AG04450 (cell line): ENCODE results near the gene HRH3. TPM values are rescaled to one million over a fixed set of nuclear protein-coding genes. Genes with fewer than 3 reads are reported as not detected.

Experiments
- CTCF ChIA-PET: fragments of 300-600, 350-600 bp; formaldehyde crosslinking; extraction: SDS; loops from one replicate; lab custom pipeline; 2022; ENCODE audit warnings: antibody characterized with exemption, inconsistent platforms; lab: Charles Lee
- POLR2A ChIA-PET: fragments of 350-600 bp; formaldehyde crosslinking; extraction: SDS; loops from one replicate; lab custom pipeline; 2021; ENCODE audit warnings: antibody characterized with exemption, inconsistent platforms; lab: Yijun Ruan, JAX
- DNase-seq: peaks from one replicate; pipeline ENCODE4 v3.0.0-alpha.2; 2011; ENCODE audit warnings: low read depth, low spot score
- H3K27ac ChIP-seq: one replicate; pipeline ENCODE4 v1.5.1; 2012; ENCODE audit warnings: low read depth, low read length, control low read depth
- H3K27me3 ChIP-seq: one replicate; pipeline ENCODE4 v1.6.0; 2012; ENCODE audit warnings: low read length; ENCODE audit not compliant: control insufficient read depth, insufficient read depth
- H3K4me3 ChIP-seq: 2 replicates; pipeline ENCODE4 v1.5.1; 2011; ENCODE audit warnings: mild to moderate bottlenecking, low read depth, low read length, control low read depth
- H3K9me3 ChIP-seq: 2 replicates; pipeline ENCODE4 v1.5.1; 2012; ENCODE audit warnings: low read length; ENCODE audit not compliant: control insufficient read depth, insufficient read depth
- polyA plus RNA-seq: library from polyadenylated mRNA; depleted of rRNA; stranded (reverse); fragments of >200 nt; gene quantifications from 2 replicates; pipeline ENCODE4 v1.2.3, GENCODE V29; 2011
- TF ChIP-seq, protein P1 (sequence below): IDR thresholded peaks from 2 replicates; pipeline ENCODE4 v1.5.1; 2011; ENCODE audit warnings: low read depth, low read length, control low read depth, inconsistent platforms

Gene HRH3
- polyA plus RNA-seq, 1 experiment = not detected

DNA sequence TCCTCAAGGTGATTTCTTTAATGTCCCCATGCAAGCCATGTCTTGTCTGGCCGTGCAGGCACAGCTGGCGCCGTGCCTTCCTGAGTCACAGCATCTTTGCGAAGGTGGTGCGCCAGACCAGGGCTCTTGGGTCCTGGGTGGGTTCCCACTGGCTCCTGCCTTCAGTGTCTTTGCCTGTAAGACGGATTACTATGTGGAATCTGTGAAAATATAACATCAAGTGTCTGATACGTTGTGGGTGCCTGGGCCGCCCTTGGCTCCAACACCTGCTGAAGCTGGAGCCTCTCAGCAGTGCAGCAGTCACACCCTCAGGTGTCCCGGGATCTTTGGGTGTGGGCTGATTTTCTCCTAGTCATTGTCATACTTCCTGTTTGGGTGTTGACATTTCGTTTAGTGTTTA, 21.4 kb upstream of the HRH3 start:
- H3K27ac ChIP-seq = no peak overlapping the region
- TF ChIP-seq, protein P1, sequence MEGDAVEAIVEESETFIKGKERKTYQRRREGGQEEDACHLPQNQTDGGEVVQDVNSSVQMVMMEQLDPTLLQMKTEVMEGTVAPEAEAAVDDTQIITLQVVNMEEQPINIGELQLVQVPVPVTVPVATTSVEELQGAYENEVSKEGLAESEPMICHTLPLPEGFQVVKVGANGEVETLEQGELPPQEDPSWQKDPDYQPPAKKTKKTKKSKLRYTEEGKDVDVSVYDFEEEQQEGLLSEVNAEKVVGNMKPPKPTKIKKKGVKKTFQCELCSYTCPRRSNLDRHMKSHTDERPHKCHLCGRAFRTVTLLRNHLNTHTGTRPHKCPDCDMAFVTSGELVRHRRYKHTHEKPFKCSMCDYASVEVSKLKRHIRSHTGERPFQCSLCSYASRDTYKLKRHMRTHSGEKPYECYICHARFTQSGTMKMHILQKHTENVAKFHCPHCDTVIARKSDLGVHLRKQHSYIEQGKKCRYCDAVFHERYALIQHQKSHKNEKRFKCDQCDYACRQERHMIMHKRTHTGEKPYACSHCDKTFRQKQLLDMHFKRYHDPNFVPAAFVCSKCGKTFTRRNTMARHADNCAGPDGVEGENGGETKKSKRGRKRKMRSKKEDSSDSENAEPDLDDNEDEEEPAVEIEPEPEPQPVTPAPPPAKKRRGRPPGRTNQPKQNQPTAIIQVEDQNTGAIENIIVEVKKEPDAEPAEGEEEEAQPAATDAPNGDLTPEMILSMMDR = no peak
- ChIA-PET CTCF (no interaction called here), POLR2A (no interaction called here)
- no peak overlapping the region for H3K4me3 ChIP-seq
- no peaks in the 10 kb centered on the region for H3K27me3 ChIP-seq
- no peak for DNase-seq
- no peaks in the 10 kb centered on the region; the same call in 1 of the 2 replicates for H3K9me3 ChIP-seq

DNA sequence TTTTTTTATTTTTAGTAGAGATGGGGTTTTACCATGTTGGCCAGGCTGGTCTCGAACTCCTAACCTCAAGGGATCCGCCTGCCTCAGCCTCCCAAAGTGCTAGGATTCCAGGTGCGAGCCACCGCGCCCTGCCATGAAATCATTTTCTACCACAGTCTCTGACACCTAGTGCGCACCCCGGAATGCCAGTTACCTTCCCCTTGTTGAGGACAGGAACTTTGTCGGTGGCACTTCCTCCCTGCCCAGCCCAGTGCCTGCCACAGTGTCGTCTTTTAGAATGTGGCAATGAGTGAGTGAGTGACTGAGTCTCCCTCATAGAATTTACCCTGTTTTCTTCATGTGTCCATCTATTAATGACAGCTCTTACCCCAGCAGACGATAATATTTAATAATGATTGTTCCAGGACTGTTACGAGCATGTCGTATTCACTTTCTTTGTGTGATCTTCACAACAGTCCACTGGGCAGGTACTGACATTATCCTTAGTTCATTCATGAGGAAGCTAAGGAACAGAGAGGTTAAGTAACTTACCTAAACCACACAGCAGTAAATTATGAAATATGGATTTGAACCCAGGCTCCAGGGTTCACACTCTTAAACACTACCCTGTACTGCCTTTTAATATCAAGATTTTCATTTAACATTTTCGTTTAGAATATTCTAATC, 20.1 kb upstream of the HRH3 start:
- H3K9me3 ChIP-seq = no peaks in the 10 kb centered on the region; the same call in 1 of the 2 replicates
- DNase-seq = no peak
- H3K4me3 ChIP-seq = 0 out of 2 replicates have a peak overlapping the region, but pooled peaks have one; percentile 10
- TF ChIP-seq, protein P1 = no peak
- ChIA-PET POLR2A (interaction anchor here (0.6 kb wide), 1 partner anchor 46 kb away, joined by 5 read pairs; no protein-coding TSS in a partner anchor), CTCF (no interaction called here)
- H3K27me3 ChIP-seq = no peaks in the 10 kb centered on the region
- no peak overlapping the region for H3K27ac ChIP-seq

DNA sequence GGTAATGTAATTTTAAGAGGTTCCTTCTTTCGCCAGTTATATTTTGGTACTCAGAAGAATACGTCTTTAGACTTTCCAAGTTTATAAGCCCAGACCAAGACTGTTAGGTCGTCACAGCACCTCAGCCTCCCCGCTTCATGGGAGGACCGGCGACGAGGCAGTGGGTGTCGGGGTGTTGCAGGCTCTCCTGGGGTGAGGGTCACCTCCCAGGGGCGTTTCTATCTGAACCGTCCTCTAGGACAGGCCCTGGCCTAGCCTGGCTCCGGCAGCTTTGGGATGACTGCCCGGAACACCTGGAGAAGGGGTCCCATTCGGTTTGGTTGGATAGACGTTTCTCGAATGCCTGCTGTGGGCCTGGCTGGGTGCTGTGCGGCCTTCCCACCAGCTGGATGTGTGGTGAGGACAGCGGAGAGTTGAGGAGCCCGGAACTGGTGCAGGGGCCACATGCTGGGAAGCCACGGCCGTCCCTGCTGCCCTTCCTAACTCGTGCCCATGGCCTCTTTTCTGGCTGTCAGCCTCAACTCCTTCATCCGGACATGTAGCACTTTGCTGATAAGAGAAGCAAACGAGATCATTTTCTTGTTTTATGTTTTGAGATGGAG, 19.3 kb upstream of the HRH3 start:
- peak overlapping the region; percentile 90 for H3K4me3 ChIP-seq
- H3K9me3 ChIP-seq = no peaks in the 10 kb centered on the region; the same call in 1 of the 2 replicates
- ChIA-PET CTCF (no interaction called here), POLR2A (no interaction called here)
- DNase-seq = no peak
- H3K27me3 ChIP-seq = peaks cover 2% of the 10 kb centered on the region
- TF ChIP-seq, protein P1 = no peak
- H3K27ac ChIP-seq = no peak overlapping the region

DNA sequence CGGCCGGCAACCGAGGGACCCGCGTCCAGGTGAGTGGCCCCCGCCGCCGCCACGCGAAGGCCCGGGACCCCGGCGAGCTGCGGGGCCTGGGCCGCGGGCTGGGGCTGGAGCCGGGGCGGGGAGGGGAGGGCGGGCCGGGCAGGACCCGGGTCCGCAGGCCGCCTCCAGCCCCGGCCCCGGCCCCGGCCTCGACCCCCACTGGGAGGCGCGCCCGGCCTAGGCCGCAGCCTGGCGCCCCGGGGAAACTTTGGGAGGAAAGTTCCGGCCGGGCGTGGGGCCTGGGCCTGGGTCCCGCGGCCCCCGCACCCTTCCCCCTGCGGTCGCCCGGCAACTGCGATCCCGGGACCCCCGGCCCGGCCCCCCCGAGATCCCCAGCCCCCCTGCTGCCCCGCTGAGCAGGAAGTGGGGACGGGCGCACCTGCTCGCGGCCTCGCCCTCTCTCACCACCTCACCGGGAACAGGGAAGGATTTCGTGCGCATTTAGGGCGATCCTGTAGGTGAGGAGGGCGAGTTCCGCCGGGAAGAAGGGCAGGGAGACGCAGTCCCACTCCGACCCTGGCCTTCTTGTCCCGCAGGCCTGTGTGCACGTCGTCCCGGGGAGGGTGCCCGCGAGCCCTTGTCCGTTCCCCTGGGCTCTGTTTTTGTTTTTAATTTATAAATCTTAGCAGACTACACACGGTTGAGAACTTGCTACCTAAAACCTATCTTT, 18.6 kb upstream of the HRH3 start:
- ChIA-PET POLR2A (no interaction called here), CTCF (interaction anchor here (0.9 kb wide), 1 partner anchor 22 kb away, joined by 3 read pairs; no protein-coding TSS in a partner anchor)
- no peak overlapping the region for H3K27ac ChIP-seq
- peaks cover 6% of the 10 kb centered on the region for H3K27me3 ChIP-seq
- no peaks in the 10 kb centered on the region; the same call in none of the 2 replicates for H3K9me3 ChIP-seq
- peak overlapping the region; percentile 90 for H3K4me3 ChIP-seq
- no peak for DNase-seq
- TF ChIP-seq, protein P1 = no peak
